ENCODE results near the gene ARHGAP32. TPM values are rescaled to one million over a fixed set of nuclear protein-coding genes. Genes with fewer than 3 reads are reported as not detected.

Gene ARHGAP32
- total RNA-seq, 1 donor from 2014 or later: 5.1 TPM

GRCh38 chr11:128962896-128963295, 229.2 kb downstream of the ARHGAP32 start:
- intact Hi-C loops (cut with micrococcal nuclease): loop anchor here (5.0 to 10.0 kb wide), 2 partner anchors 59 to 808 kb away; no protein-coding TSS in a partner anchor

GRCh38 chr11:128961645-128962044, 230.5 kb downstream of the ARHGAP32 start:
- intact Hi-C loops (cut with micrococcal nuclease): loop anchor here (5.0 to 10.0 kb wide), 2 partner anchors 61 to 807 kb away; no protein-coding TSS in a partner anchor

GRCh38 chr11:128957202-128957482, 235.0 kb downstream of the ARHGAP32 start:
- intact Hi-C loops (cut with micrococcal nuclease): no loop called here

- intact Hi-C loops (cut with micrococcal nuclease): loop anchor here (1.0 kb wide), 1 partner anchor 72 kb away; no protein-coding TSS in a partner anchor
Observed at GRCh38 chr11:128956401-128957201, 235.5 kb downstream of the ARHGAP32 start.

GRCh38 chr11:128955636-128956035, 236.5 kb downstream of the ARHGAP32 start:
- intact Hi-C loops (cut with micrococcal nuclease): loop anchor here (1.0 kb wide), 1 partner anchor 71 kb away; no protein-coding TSS in a partner anchor

GRCh38 chr11:128953151-128953550, 239.0 kb downstream of the ARHGAP32 start:
- intact Hi-C loops (cut with micrococcal nuclease): no loop called here

- intact Hi-C loops (cut with micrococcal nuclease): no loop called here
Observed at GRCh38 chr11:128949791-128950454, 242.2 kb downstream of the ARHGAP32 start.

GRCh38 chr11:128948583-128948982, 243.5 kb downstream of the ARHGAP32 start:
- intact Hi-C loops (cut with micrococcal nuclease): no loop called here

GRCh38 chr11:128947773-128948172, 244.4 kb downstream of the ARHGAP32 start:
- intact Hi-C loops (cut with micrococcal nuclease): no loop called here

- intact Hi-C loops (cut with micrococcal nuclease): no loop called here
Observed at GRCh38 chr11:128946648-128947047, 245.5 kb downstream of the ARHGAP32 start.

GRCh38 chr11:128943428-128943976, 248.6 kb downstream of the ARHGAP32 start:
- intact Hi-C loops (cut with micrococcal nuclease): no loop called here

GRCh38 chr11:128942817-128943427, 249.2 kb downstream of the ARHGAP32 start, which contains the start of gene TP53AIP1:
Gene TP53AIP1 (minus strand): TSS chr11:128942871. CDS start chr11:128937818, 5,053 bp downstream.
- intact Hi-C loops (cut with micrococcal nuclease): no loop called here

- intact Hi-C loops (cut with micrococcal nuclease): no loop called here
Observed at GRCh38 chr11:128942272-128942612, 249.9 kb downstream of the ARHGAP32 start.

- intact Hi-C loops (cut with micrococcal nuclease): no loop called here
Observed at GRCh38 chr11:128941573-128942271, 250.4 kb downstream of the ARHGAP32 start.

GRCh38 chr11:128941110-128941509, 251.0 kb downstream of the ARHGAP32 start:
- intact Hi-C loops (cut with micrococcal nuclease): no loop called here

- intact Hi-C loops (cut with micrococcal nuclease): no loop called here
Observed at GRCh38 chr11:128940603-128941002, 251.5 kb downstream of the ARHGAP32 start.

- intact Hi-C loops (cut with micrococcal nuclease): no loop called here
Observed at GRCh38 chr11:128940156-128940555, 252.0 kb downstream of the ARHGAP32 start.

- intact Hi-C loops (cut with micrococcal nuclease): no loop called here
Observed at GRCh38 chr11:128939591-128939990, 252.5 kb downstream of the ARHGAP32 start.

- intact Hi-C loops (cut with micrococcal nuclease): no loop called here
Observed at GRCh38 chr11:128938156-128938885, 253.8 kb downstream of the ARHGAP32 start.

GRCh38 chr11:128937480-128937879, 254.6 kb downstream of the ARHGAP32 start:
- intact Hi-C loops (cut with micrococcal nuclease): no loop called here

Measured in T-helper 2 cell treated with Interferon-gamma antibody and Interleukin-4, amounts not matched to agents 100 ng/mL and 5 ng/mL, for 36 hours (primary cell).